IPS-18a (cell line): ENCODE measurements around the gene LDB2.
A peak's percentile ranks its signal among the peaks of the same experiment; 100 is the strongest.

Experiments used
- H3K27ac ChIP-seq: one replicate; pipeline ENCODE4 v1.5.1; 2013; ENCODE audit warnings: low read length
- H3K27me3 ChIP-seq: one replicate; pipeline ENCODE4 v1.6.1; 2013; ENCODE audit warnings: mild to moderate bottlenecking, low read length; ENCODE audit not compliant: control insufficient read depth, insufficient read depth
- H3K36me3 ChIP-seq: one replicate; pipeline ENCODE4 v1.6.1; 2013; ENCODE audit warnings: low read depth, low read length; ENCODE audit not compliant: control insufficient read depth
- H3K4me1 ChIP-seq: one replicate; pipeline ENCODE4 v1.6.1; 2013; ENCODE audit warnings: low read depth, low read length; ENCODE audit not compliant: control insufficient read depth
- H3K4me3 ChIP-seq: one replicate; pipeline ENCODE4 v1.5.1; 2013; ENCODE audit warnings: low read length
- H3K9ac ChIP-seq: one replicate; pipeline ENCODE4 v1.6.1; 2013; ENCODE audit warnings: mild to moderate bottlenecking, low read length, moderate library complexity
- H3K9me3 ChIP-seq: one replicate; pipeline ENCODE4 v1.6.1; 2013; ENCODE audit warnings: low read depth, low read length; ENCODE audit not compliant: control insufficient read depth

Gene LDB2

DNA sequence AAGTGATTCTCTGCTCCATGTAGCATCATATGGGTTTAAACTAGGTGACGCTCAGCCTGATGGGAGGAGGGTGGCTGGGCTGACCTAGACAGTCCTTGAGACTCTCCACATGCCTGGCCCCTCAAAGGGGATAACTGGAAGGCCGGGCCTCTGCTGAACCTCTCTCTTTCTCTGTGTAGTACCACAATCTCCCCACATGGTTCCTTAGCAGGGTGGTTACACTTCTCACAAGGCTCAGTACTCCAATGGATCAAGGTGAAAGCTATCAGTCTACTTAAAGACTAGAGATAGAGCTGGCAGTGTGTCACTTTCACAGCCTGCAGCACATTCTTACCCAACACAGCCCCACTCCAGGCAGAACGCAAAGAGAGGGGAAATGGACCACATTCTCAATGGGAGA is 80.4 kb downstream of the LDB2 start:
- no peaks in the 10 kb centered on the region for H3K36me3 ChIP-seq
- H3K4me1 ChIP-seq, result peaks cover 38% of the 10 kb centered on the region
- H3K27ac ChIP-seq, result no peak overlapping the region
- no peak overlapping the region for H3K9ac ChIP-seq
- H3K4me3 ChIP-seq, result no peak overlapping the region
- no peaks in the 10 kb centered on the region for H3K9me3 ChIP-seq
- H3K27me3 ChIP-seq, result no peaks in the 10 kb centered on the region

DNA sequence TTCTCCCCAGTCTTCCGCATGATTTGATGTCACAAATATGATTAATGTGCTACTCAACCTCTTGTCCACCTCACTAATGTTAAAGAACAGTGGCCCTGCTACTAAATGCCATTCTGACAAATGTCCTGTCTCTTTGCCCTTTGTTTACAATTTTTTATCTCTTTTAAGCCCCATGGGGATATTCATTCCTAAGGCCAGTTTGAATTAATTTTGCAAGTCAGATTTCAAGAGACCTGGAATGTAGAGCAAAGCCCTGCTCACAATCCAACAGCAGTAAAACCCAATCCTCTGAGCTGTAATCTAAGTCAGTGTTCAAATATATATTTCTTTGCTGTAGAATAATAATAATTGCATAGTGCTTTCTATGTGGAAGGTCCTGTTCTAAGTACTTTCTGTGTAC is 81.2 kb downstream of the LDB2 start:
- H3K4me3 ChIP-seq, result no peak overlapping the region
- H3K9ac ChIP-seq, result no peak overlapping the region
- H3K27ac ChIP-seq, result peak overlapping the region; percentile 5
- H3K9me3 ChIP-seq, result no peaks in the 10 kb centered on the region
- H3K27me3 ChIP-seq, result no peaks in the 10 kb centered on the region
- H3K4me1 ChIP-seq, result peaks cover 38% of the 10 kb centered on the region
- no peaks in the 10 kb centered on the region for H3K36me3 ChIP-seq

- Histone ChIP-seq H3K9ac (no peak overlapping the region), H3K27ac (no peak overlapping the region), H3K27me3 (no peaks in the 10 kb centered on the region), H3K36me3 (no peaks in the 10 kb centered on the region), H3K9me3 (no peaks in the 10 kb centered on the region), H3K4me3 (no peak overlapping the region), H3K4me1 (peaks cover 22% of the 10 kb centered on the region)
Observed at GRCh38 chr4:16814361-16814760, 84.1 kb downstream of the LDB2 start.

DNA sequence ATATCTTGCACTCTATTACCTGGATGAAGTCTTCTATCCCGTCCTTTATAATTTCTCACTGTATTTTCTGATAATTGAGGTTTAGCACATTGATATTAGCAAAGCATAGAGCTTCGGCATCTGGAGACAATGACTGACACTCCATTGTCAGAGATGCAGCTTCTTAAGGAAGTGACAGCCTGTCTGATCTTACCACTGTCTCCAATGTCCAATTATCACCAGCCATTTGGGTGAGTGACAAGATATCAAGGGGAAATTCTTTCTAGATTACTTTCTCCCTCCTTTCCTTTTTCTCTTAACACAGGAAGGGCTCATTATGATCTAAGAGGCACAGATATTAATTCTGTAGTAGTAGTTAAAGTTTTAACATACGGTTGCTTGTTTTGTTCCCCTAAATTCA is 86.4 kb downstream of the LDB2 start:
- no peak overlapping the region for H3K9ac ChIP-seq
- H3K4me3 ChIP-seq, result no peak overlapping the region
- H3K4me1 ChIP-seq, result peaks cover 4% of the 10 kb centered on the region
- no peaks in the 10 kb centered on the region for H3K27me3 ChIP-seq
- no peaks in the 10 kb centered on the region for H3K36me3 ChIP-seq
- no peak overlapping the region for H3K27ac ChIP-seq
- H3K9me3 ChIP-seq, result no peaks in the 10 kb centered on the region

GRCh38 chr4:16809943-16810342 is 88.5 kb downstream of the LDB2 start:
- no peaks in the 10 kb centered on the region for H3K4me1 ChIP-seq

DNA sequence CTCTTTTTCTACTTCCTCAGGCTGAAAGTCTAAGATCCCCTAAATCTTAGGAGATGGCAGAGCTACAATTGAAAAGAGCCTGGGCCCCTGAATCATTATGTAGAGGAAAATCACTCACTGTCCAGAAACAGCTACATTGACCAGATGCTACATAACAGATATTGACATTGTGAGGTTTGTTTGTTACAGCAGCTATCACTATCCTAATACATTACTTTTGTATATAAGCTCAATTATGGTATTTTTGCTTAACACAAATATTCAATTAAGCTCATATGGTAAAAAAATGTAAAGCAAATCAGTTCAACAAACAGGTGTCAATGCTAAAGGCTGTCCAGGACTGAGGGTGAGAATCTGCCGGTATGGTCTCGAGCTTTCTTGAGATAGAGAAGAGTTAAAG is 89.4 kb downstream of the LDB2 start:
- no peaks in the 10 kb centered on the region for H3K4me1 ChIP-seq
- H3K9ac ChIP-seq, result no peak overlapping the region
- no peak overlapping the region for H3K27ac ChIP-seq
- H3K36me3 ChIP-seq, result no peaks in the 10 kb centered on the region
- H3K27me3 ChIP-seq, result no peaks in the 10 kb centered on the region
- no peak overlapping the region for H3K4me3 ChIP-seq
- H3K9me3 ChIP-seq, result no peaks in the 10 kb centered on the region

More at GRCh38 chr4:16809943-16810342, 88.5 kb downstream of the LDB2 start:
- Histone ChIP-seq H3K36me3 (no peaks in the 10 kb centered on the region), H3K27ac (no peak overlapping the region), H3K4me3 (no peak overlapping the region), H3K27me3 (no peaks in the 10 kb centered on the region), H3K9me3 (no peaks in the 10 kb centered on the region), H3K9ac (no peak overlapping the region)

GRCh38 chr4:16807355-16807754 is 91.1 kb downstream of the LDB2 start:
- Histone ChIP-seq H3K27ac (no peak overlapping the region), H3K4me3 (no peak overlapping the region), H3K9ac (no peak overlapping the region), H3K4me1 (no peaks in the 10 kb centered on the region), H3K36me3 (no peaks in the 10 kb centered on the region), H3K9me3 (no peaks in the 10 kb centered on the region), H3K27me3 (no peaks in the 10 kb centered on the region)

DNA sequence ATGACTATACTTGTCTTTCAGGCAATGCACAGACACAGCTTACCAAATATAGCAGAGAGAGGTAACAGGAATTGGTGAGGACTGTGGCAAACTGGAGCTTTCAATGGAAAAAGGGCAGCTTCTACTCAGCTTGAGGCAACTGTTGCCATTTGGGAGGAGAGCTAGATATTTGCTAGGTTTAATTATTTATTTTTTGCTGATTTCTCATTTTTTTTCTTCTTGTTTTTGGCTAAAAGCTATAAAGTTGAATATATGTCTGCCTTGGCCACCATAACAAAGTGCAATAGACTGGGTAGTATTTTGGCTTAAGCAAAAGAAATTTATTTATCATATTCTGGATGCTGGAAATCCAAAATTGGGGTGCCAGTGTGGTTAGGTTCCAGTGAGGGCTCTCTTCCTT is 93.9 kb downstream of the LDB2 start:
- H3K27ac ChIP-seq, result no peak overlapping the region
- no peaks in the 10 kb centered on the region for H3K27me3 ChIP-seq
- H3K36me3 ChIP-seq, result no peaks in the 10 kb centered on the region
- no peaks in the 10 kb centered on the region for H3K4me1 ChIP-seq
- no peaks in the 10 kb centered on the region for H3K9me3 ChIP-seq
- no peak overlapping the region for H3K9ac ChIP-seq
- H3K4me3 ChIP-seq, result no peak overlapping the region

DNA sequence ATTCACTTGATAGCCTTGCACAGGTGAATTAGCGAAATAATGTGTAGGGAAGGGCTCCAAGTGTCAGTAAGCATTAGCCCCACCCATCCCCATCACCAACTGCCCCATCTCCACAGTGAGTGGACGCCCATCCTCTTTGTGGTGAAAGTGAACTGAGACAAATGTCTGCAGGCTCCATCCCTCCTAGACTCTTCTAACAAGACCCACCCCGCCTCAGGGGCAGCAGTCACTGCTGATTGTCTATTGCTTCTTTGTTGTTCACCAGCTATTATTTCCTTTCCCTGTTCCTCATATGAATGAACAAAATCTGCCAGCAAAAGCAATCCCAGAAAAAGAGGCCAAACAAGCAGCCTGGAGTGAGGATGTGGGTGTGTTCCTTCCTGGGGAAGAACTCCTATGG is 96.4 kb downstream of the LDB2 start:
- Histone ChIP-seq H3K4me3 (no peak overlapping the region), H3K27me3 (no peaks in the 10 kb centered on the region), H3K9me3 (no peaks in the 10 kb centered on the region), H3K27ac (no peak overlapping the region), H3K36me3 (no peaks in the 10 kb centered on the region), H3K4me1 (no peaks in the 10 kb centered on the region), H3K9ac (no peak overlapping the region)

DNA sequence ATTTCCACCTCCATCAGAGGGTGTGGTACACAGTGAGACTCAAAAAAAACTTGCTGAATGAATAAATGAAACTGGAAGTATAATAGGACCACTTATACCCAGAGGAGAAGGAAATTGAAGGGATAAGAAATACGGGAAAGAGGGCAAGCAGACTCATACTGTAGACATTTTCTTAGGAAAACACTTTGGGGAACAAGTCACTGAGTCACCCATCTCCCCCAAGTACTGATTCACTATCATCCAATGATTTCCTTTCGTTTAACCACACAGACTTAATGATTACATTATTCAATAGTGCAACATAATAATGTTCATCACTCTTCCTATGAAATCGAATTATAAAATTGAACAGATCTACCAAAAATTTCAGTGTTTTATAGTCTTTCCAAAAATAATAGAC is 97.1 kb downstream of the LDB2 start:
- Histone ChIP-seq H3K36me3 (no peaks in the 10 kb centered on the region), H3K27ac (no peak overlapping the region), H3K4me1 (no peaks in the 10 kb centered on the region), H3K27me3 (no peaks in the 10 kb centered on the region), H3K9ac (no peak overlapping the region), H3K4me3 (no peak overlapping the region), H3K9me3 (no peaks in the 10 kb centered on the region)

- H3K4me1 ChIP-seq, result peaks cover 11% of the 10 kb centered on the region
- no peak overlapping the region for H3K9ac ChIP-seq
- H3K27ac ChIP-seq, result no peak overlapping the region
- no peaks in the 10 kb centered on the region for H3K9me3 ChIP-seq
- H3K4me3 ChIP-seq, result no peak overlapping the region
- H3K27me3 ChIP-seq, result no peaks in the 10 kb centered on the region
- H3K36me3 ChIP-seq, result no peaks in the 10 kb centered on the region
Observed at GRCh38 chr4:16794816-16795445, 103.5 kb downstream of the LDB2 start.

DNA sequence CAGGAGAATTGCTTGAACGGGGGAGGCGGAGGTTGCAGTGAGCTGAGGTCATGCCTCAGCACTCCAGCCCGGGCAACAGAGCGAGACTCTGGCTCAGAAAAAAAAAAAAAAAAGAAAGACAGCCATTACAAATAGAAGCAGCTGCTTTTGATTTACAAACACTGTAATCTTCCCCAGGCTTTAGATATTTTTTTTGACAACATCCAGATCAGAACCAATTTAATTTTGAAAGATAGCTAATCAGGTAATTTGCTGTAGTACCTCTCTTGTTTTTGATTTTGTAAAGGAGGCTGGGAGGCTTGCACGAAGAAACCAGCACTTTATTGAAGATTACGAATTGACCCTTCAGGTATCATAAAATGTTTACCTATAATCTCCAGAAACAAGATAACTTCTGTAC is 107.0 kb downstream of the LDB2 start:
- no peaks in the 10 kb centered on the region for H3K27me3 ChIP-seq
- peaks cover 26% of the 10 kb centered on the region for H3K4me1 ChIP-seq
- no peak overlapping the region for H3K4me3 ChIP-seq
- no peak overlapping the region for H3K9ac ChIP-seq
- H3K9me3 ChIP-seq, result no peaks in the 10 kb centered on the region
- no peak overlapping the region for H3K27ac ChIP-seq
- no peaks in the 10 kb centered on the region for H3K36me3 ChIP-seq
